GM13976 (cell line): ENCODE measurements around the gene PANK4.

Source experiments
- DNase-seq: peaks from one replicate; pipeline ENCODE4 v3.0.0; 2012; ENCODE audit warnings: low spot score
- in situ Hi-C: fragments of 300-500 bp; cut with MboI; formaldehyde crosslinking; loops from one replicate; pipeline ENCODE4 v1.12.0; 2022; ENCODE audit warnings: low sequenced_read_pairs, mixed read lengths, inconsistent platforms; ENCODE audit not compliant: unreplicated experiment
- TF ChIP-seq, protein P1 (sequence below): IDR thresholded peaks from 2 replicates; pipeline ENCODE4 v1.5.1; 2012; ENCODE audit warnings: borderline replicate concordance, mild to moderate bottlenecking; ENCODE audit not compliant: insufficient read depth; ENCODE audit errors: extremely low read depth, missing control alignments, control extremely low read depth

The PANK4 gene

DNA sequence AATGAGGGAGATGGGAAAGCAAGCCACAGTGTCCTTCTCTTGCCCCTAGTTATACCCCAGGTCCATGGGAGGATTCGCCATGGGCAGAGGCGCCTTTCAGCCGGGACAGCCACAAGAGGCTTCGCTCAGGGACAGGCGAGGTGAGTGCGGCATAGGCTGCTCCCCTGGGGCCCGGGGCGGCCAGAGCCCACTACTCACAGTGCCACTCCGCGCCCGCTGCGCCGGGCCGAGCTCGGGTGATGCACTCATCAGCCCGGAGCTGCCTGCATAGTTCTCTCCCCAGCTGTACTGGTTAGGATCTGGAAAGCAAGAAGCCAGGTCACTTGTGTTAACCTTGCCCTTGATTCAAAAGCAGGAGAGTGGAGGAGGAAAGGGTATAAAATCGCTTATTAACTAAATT is 8.4 kb downstream of the PANK4 start:
- in situ Hi-C loops = no loop called here
- no peak for DNase-seq
- TF ChIP-seq, protein P1, sequence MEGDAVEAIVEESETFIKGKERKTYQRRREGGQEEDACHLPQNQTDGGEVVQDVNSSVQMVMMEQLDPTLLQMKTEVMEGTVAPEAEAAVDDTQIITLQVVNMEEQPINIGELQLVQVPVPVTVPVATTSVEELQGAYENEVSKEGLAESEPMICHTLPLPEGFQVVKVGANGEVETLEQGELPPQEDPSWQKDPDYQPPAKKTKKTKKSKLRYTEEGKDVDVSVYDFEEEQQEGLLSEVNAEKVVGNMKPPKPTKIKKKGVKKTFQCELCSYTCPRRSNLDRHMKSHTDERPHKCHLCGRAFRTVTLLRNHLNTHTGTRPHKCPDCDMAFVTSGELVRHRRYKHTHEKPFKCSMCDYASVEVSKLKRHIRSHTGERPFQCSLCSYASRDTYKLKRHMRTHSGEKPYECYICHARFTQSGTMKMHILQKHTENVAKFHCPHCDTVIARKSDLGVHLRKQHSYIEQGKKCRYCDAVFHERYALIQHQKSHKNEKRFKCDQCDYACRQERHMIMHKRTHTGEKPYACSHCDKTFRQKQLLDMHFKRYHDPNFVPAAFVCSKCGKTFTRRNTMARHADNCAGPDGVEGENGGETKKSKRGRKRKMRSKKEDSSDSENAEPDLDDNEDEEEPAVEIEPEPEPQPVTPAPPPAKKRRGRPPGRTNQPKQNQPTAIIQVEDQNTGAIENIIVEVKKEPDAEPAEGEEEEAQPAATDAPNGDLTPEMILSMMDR = no peak

DNA sequence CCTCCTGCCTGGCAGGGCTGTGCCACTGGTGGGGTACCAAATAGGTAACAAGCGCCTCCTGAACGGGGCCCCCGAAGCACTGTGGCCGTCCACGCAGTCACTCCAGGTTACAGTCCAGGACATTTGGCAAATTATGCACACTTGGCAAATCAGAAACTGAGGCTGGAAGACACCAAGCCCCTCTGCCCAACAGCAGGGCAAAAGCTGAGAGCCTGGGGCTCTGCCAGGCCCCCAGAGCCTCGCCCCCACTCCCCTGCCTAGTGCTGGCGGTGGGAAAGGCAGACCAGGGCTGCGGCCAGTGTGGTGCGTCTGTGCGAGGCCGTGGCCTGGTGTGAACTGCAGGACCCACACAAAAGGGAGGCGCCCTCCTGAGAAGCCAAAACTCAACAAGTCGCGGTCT is 9.4 kb downstream of the PANK4 start:
- in situ Hi-C loops = no loop called here
- TF ChIP-seq, protein P1 = no peak
- no peak for DNase-seq

DNA sequence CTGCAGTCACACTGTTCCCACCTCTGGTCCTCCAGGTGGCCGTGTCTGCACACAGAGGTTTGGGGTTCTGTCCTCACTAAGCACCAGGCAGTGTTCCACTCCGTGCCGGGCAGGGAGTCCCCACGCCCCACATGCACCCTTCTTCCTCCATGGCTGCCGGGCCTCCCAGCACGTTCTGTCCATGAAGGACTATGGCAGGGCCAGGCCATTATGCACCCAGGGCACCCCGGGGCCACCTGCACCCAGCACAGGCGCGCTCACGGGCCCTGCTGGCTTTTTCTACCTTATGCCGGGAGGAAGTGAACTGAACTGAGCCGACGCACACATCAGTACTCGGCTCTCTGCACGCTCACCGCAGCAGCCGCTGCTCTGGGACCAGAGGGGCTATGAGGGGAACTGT is 10.3 kb downstream of the PANK4 start:
- TF ChIP-seq, protein P1 = no peak
- in situ Hi-C loops = no loop called here
- no peak for DNase-seq

DNA sequence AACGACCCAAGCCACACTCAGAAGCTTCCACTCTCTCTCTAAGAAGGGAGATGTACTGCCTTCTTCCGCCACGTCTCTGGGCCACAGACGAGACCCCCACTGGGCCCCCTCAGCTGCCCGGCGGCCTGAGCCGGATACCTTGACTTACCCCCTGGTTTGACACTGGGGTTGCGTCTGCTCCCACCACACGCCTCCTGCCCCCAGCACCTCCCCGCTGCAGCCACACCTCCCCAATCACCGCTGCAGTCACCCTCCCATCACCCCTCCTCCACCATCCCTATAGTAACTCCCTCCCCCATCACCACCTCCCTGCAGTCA is 10.7 kb downstream of the PANK4 start:
- no peak for DNase-seq

DNA sequence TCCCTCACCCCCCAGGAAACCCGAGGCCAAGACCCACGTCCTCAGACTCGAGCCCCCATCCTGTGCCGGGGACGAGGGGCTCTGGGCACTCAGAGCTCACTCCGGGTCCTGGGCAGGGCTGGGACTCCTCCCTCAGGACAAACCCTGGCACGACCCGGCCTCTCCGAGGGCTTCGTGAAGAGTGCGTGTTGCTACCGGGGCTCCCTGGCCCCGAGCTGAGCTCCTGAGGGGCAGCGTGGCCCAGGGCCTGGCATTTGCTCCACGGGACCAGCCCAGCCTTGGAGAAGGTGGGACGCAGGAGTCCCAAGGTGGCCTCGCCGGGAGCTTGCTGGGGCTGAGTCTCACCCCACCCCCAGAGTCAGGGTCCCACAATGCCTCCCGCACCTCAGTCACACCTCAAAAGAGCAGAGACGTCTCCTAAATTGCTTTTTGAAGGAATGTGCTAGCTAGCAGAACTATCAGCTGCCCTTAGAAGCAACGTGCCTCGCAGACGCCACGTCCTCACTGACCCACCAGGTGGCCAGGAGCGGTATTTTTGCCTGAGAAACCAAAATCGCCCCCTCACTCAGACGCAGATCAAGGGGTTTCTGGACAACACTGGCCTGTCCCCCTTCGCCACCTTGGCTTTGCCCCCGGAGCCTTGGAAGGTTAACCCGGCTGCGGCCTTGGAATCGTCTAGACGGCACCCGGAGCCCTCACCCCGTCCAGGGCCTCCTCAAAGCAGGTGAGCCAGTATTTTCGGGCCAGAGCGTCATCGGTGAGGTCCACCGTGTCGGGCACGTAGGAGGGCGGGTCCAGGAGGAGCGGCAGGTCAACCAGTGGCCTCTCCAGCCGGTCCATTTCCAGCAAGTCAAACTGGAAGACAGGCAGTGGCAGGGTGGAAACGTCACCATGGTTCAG is 11.3 kb downstream of the PANK4 start:
- no peak for DNase-seq
- in situ Hi-C loops = no loop called here
- TF ChIP-seq, protein P1 = no peak

More for the DNA sequence above, 10.7 kb downstream of the PANK4 start:
- in situ Hi-C loops = no loop called here
- TF ChIP-seq, protein P1 = no peak

DNA sequence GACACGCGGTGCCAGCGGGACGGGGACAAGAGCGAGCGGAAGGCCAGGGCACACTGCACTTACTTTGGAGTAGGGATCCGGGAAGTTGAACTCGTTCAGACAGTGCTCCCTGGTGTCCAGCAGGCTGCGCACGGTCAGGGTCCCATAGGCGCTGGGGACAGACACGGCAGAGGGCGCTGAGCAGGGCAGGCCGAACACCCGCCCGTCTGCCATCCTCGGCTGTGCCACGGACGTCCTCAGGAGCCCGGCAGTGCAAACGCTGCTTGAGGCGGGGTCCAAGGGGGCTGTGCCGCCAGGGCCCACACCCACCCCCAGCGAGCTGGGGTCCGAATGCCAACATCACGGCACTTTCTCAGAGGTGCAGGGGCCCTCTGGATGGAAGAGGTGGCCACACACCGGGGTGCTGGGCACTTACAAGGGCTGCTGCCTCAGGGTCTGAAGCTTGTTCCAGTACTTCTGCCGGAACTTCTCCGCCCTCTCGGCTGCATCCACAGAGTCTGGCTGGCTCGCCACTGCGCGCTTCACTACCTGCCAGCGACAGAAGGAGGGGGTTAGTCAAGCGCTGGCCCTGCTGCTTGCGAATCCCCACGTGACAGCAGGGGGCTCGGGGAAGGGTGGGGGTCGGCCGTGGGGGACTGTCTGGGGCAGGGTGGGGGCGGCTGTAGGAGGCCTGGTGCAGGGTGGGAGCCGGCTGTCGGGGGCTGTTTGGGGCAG is 12.3 kb downstream of the PANK4 start:
- in situ Hi-C loops = no loop called here
- TF ChIP-seq, protein P1 = no peak
- no peak for DNase-seq
